ENCODE measurements around the gene ELP2.

The ELP2 gene

GRCh38 chr18:36153203-36153602 lies 23.5 kb downstream of the ELP2 start:
- in situ Hi-C loops (cut with HindIII; ENCODE audit: low sequenced_read_pairs), result no loop called here
- no peak overlapping the region for H3K4me3 ChIP-seq (ENCODE audit: low read depth, low read length)
- peak; percentile 67 for DNase-seq (ENCODE audit: low read depth)
- TF ChIP-seq CTCF (IDR thresholded peaks at IDR 0.05; ENCODE audit: low read depth, low read length, missing control alignments), result no peak

- TF ChIP-seq CTCF (IDR thresholded peaks at IDR 0.05; ENCODE audit: low read depth, low read length, missing control alignments), result no peak
- no peak overlapping the region for H3K4me3 ChIP-seq (ENCODE audit: low read depth, low read length)
- in situ Hi-C loops (cut with HindIII; ENCODE audit: low sequenced_read_pairs), result no loop called here
- DNase-seq (ENCODE audit: low read depth), result no peak
Observed at GRCh38 chr18:36153771-36154170, 24.1 kb downstream of the ELP2 start.

GRCh38 chr18:36155851-36156757 lies 26.4 kb downstream of the ELP2 start:
- H3K4me3 ChIP-seq (ENCODE audit: low read depth, low read length), result no peak overlapping the region
- in situ Hi-C loops (cut with HindIII; ENCODE audit: low sequenced_read_pairs), result no loop called here
- no peak for DNase-seq (ENCODE audit: low read depth)
- TF ChIP-seq CTCF (IDR thresholded peaks at IDR 0.05; ENCODE audit: low read depth, low read length, missing control alignments), result no peak

- in situ Hi-C loops (cut with HindIII; ENCODE audit: low sequenced_read_pairs), result no loop called here
- TF ChIP-seq CTCF (IDR thresholded peaks at IDR 0.05; ENCODE audit: low read depth, low read length, missing control alignments), result no peak
- no peak for DNase-seq (ENCODE audit: low read depth)
- no peak overlapping the region for H3K4me3 ChIP-seq (ENCODE audit: low read depth, low read length)
Observed at GRCh38 chr18:36157441-36157840, 27.7 kb downstream of the ELP2 start.

GRCh38 chr18:36158266-36158867 lies 28.7 kb downstream of the ELP2 start:
- in situ Hi-C loops (cut with HindIII; ENCODE audit: low sequenced_read_pairs), result no loop called here
- no peak for TF ChIP-seq CTCF (IDR thresholded peaks at IDR 0.05; ENCODE audit: low read depth, low read length, missing control alignments)
- H3K4me3 ChIP-seq (ENCODE audit: low read depth, low read length), result no peak overlapping the region
- peak; percentile 26 for DNase-seq (ENCODE audit: low read depth)

- no peak overlapping the region for H3K4me3 ChIP-seq (ENCODE audit: low read depth, low read length)
- TF ChIP-seq CTCF (IDR thresholded peaks at IDR 0.05; ENCODE audit: low read depth, low read length, missing control alignments), result no peak
- no peak for DNase-seq (ENCODE audit: low read depth)
- in situ Hi-C loops (cut with HindIII; ENCODE audit: low sequenced_read_pairs), result no loop called here
Observed at GRCh38 chr18:36160959-36161371, 31.3 kb downstream of the ELP2 start.
